Mammary epithelial cell (primary cell): ENCODE data around the gene TRPM1.

Experiments used
- EZH2 ChIP-seq: IDR thresholded peaks from 2 replicates; pipeline ENCODE4 v1.6.1; 2012; ENCODE audit warnings: low read length, inconsistent platforms, borderline replicate concordance
- TF ChIP-seq, protein P1 (sequence below), 2 donors: IDR thresholded peaks in 1 of 2; conservative IDR thresholded peaks in 1 of 2; 2 replicates each; pipeline ENCODE4 v1.5.1; 2011 to 2012; ENCODE audit warnings: inconsistent platforms in 2 of 2, low read length in 2 of 2, mild to moderate bottlenecking in 2 of 2, control low read depth in 1 of 2, low read depth in 1 of 2; ENCODE audit not compliant: insufficient read depth in 1 of 2; ENCODE audit errors: extremely low read depth in 1 of 2

- TF ChIP-seq, protein P1, sequence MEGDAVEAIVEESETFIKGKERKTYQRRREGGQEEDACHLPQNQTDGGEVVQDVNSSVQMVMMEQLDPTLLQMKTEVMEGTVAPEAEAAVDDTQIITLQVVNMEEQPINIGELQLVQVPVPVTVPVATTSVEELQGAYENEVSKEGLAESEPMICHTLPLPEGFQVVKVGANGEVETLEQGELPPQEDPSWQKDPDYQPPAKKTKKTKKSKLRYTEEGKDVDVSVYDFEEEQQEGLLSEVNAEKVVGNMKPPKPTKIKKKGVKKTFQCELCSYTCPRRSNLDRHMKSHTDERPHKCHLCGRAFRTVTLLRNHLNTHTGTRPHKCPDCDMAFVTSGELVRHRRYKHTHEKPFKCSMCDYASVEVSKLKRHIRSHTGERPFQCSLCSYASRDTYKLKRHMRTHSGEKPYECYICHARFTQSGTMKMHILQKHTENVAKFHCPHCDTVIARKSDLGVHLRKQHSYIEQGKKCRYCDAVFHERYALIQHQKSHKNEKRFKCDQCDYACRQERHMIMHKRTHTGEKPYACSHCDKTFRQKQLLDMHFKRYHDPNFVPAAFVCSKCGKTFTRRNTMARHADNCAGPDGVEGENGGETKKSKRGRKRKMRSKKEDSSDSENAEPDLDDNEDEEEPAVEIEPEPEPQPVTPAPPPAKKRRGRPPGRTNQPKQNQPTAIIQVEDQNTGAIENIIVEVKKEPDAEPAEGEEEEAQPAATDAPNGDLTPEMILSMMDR (conservative IDR thresholded peaks at IDR 0.05 in 1 of 2, IDR thresholded peaks at IDR 0.05 in 1 of 2; ENCODE audit: extremely low read depth in 1 of 2, insufficient read depth in 1 of 2, low read depth in 1 of 2, low read length in 2 of 2) = no peak
- TF ChIP-seq EZH2 = no peak
Measured at GRCh38 chr15:30962079-30962478, 139.4 kb downstream of the TRPM1 start.
